Neural cell (in vitro differentiated cells): ENCODE data around the gene RHOA. TPM values are rescaled to one million over a fixed set of nuclear protein-coding genes. Genes with fewer than 3 reads are reported as not detected.

Experiments
- H2AFZ ChIP-seq: fragments of 200-600, 300-800 bp; sonication (generic), shearing (Covaris generic); 2 replicates; pipeline ENCODE4 v1.6.0; 2014; ENCODE audit warnings: low read depth, mild to moderate bottlenecking, antibody characterized with exemption, low read length, moderate library complexity
- H3F3A ChIP-seq: fragments of 200-600 bp; shearing (Covaris generic); 2 replicates; pipeline ENCODE4 v1.6.1; 2016; ENCODE audit warnings: mild to moderate bottlenecking, moderate library complexity, mixed read lengths, antibody characterized with exemption, low read length; ENCODE audit not compliant: insufficient read depth, poor library complexity, severe bottlenecking
- H3K27ac ChIP-seq: fragments of 200-600, 300-800 bp; sonication (generic), shearing (Covaris generic); 2 replicates; pipeline ENCODE4 v1.5.1; 2014; ENCODE audit warnings: mild to moderate bottlenecking, low read length, moderate library complexity
- H3K27me3 ChIP-seq: fragments of 300-800, 200-600 bp; sonication (generic), shearing (Covaris generic); 2 replicates; pipeline ENCODE4 v1.6.0; 2014; ENCODE audit warnings: mild to moderate bottlenecking, low read depth, low read length, moderate library complexity; ENCODE audit not compliant: insufficient read depth
- H3K36me3 ChIP-seq: fragments of 300-800, 200-600 bp; sonication (generic), shearing (Covaris generic); 2 replicates; pipeline ENCODE4 v1.5.1; 2014; ENCODE audit warnings: mild to moderate bottlenecking, antibody characterized with exemption, low read length, moderate library complexity; ENCODE audit not compliant: insufficient read depth
- H3K4me2 ChIP-seq: fragments of 300-800, 200-600 bp; sonication (generic), shearing (Covaris generic); 2 replicates; pipeline ENCODE4 v1.6.0; 2014; ENCODE audit warnings: mild to moderate bottlenecking, low read length
- H3K4me3 ChIP-seq: fragments of 300-800, 200-600 bp; sonication (generic), shearing (Covaris generic); 2 replicates; pipeline ENCODE4 v1.5.1; 2014; ENCODE audit warnings: mild to moderate bottlenecking, low read length, moderate library complexity
- H3K79me2 ChIP-seq: fragments of 200-600 bp; shearing (Covaris generic); replicated peaks from 2 replicates; pipeline ENCODE4 v1.6.0; 2014; ENCODE audit warnings: mild to moderate bottlenecking, low read length, moderate library complexity; ENCODE audit not compliant: insufficient read depth
- H3K9ac ChIP-seq: fragments of 300-800, 200-600 bp; sonication (generic), shearing (Covaris generic); 2 replicates; pipeline ENCODE4 v1.6.1; 2016; ENCODE audit warnings: mild to moderate bottlenecking, low read length, mixed read lengths
- H3K9me2 ChIP-seq: fragments of 200-600 bp; shearing (Covaris generic); 2 replicates; pipeline ENCODE4 v1.6.1; 2016; ENCODE audit warnings: mild to moderate bottlenecking, low read length, mixed read lengths; ENCODE audit not compliant: insufficient read depth
- H3K9me3 ChIP-seq: fragments of 200-600, 300-800 bp; sonication (generic), shearing (Covaris generic); 2 replicates; pipeline ENCODE4 v1.6.1; 2016; ENCODE audit warnings: mild to moderate bottlenecking, mixed run types, low read length, moderate library complexity, mixed read lengths
- H4K20me1 ChIP-seq: fragments of 200-600 bp; shearing (Covaris generic); 2 replicates; pipeline ENCODE4 v1.6.1; 2016; ENCODE audit warnings: mild to moderate bottlenecking, mixed run types; ENCODE audit not compliant: insufficient read depth
- CTCF ChIP-seq: fragments of 450-650 bp; IDR thresholded peaks from 2 replicates; pipeline ENCODE4 v1.5.1; 2014; ENCODE audit warnings: antibody characterized with exemption, mild to moderate bottlenecking, moderate library complexity; ENCODE audit not compliant: poor library complexity, severe bottlenecking
- EP300 ChIP-seq: fragments of 450-650 bp; conservative IDR thresholded peaks from 2 replicates; pipeline ENCODE4 v1.6.1; 2014; ENCODE audit warnings: antibody characterized with exemption, mild to moderate bottlenecking, moderate library complexity; ENCODE audit not compliant: poor library complexity, severe bottlenecking
- EZH2 ChIP-seq: fragments of 200-600, 300-800 bp; shearing (Covaris generic), sonication (generic); IDR thresholded peaks from 2 replicates; pipeline ENCODE4 v1.6.1; 2014; ENCODE audit warnings: antibody characterized with exemption, low read length, borderline replicate concordance, mild to moderate bottlenecking; ENCODE audit not compliant: insufficient read depth, poor library complexity, severe bottlenecking
- MXI1 ChIP-seq: fragments of 450-650 bp; conservative IDR thresholded peaks from 2 replicates; pipeline ENCODE4 v1.6.1; 2014; ENCODE audit warnings: antibody characterized with exemption, mild to moderate bottlenecking; ENCODE audit not compliant: poor library complexity, severe bottlenecking
- POLR2AphosphoS5 ChIP-seq: IDR thresholded peaks from 2 replicates; pipeline ENCODE4 v1.6.1; 2012
- RAD21 ChIP-seq: fragments of 450-650 bp; conservative IDR thresholded peaks from 2 replicates; pipeline ENCODE4 v1.6.1; 2014; ENCODE audit warnings: antibody characterized with exemption, mild to moderate bottlenecking, moderate library complexity
- SMC3 ChIP-seq: fragments of 450-650 bp; conservative IDR thresholded peaks from 2 replicates; pipeline ENCODE4 v1.6.1; 2014; ENCODE audit warnings: antibody characterized with exemption, mild to moderate bottlenecking, moderate library complexity; ENCODE audit not compliant: poor library complexity
- TAF1 ChIP-seq: IDR thresholded peaks from 2 replicates; pipeline ENCODE4 v1.6.1; 2012; ENCODE audit warnings: low read depth
- polyA plus RNA-seq: library from polyadenylated mRNA; depleted of rRNA; stranded (reverse); fragments of >200 nt; gene quantifications from 2 replicates; pipeline ENCODE4 v1.2.3, GENCODE V29; 2014
- TF ChIP-seq, protein P1 (sequence below): IDR thresholded peaks from 2 replicates; pipeline ENCODE4 v1.6.1; 2012; ENCODE audit warnings: borderline replicate concordance

Gene RHOA
- polyA plus RNA-seq, 1 donor from 2014 or later, result 159 TPM

- Histone ChIP-seq H3K79me2 (peaks cover 6% of the 10 kb centered on the region), H3K9ac (no peak overlapping the region), H3K9me2 (no peaks in the 10 kb centered on the region), H3K36me3 (no peaks in the 10 kb centered on the region), H3K4me2 (no peak overlapping the region), H3K27ac (no peak overlapping the region), H4K20me1 (no peaks in the 10 kb centered on the region), H3K4me3 (no peak overlapping the region), H3K27me3 (no peaks in the 10 kb centered on the region), H3F3A (no peaks in the 10 kb centered on the region), H3K9me3 (no peaks in the 10 kb centered on the region), H2AFZ (no peak overlapping the region)
- no peak for TF ChIP-seq EZH2
- TF ChIP-seq SMC3, result no peak
- no peak for TF ChIP-seq TAF1
- TF ChIP-seq CTCF, result no peak
- no peak for TF ChIP-seq MXI1
- TF ChIP-seq, protein P1, sequence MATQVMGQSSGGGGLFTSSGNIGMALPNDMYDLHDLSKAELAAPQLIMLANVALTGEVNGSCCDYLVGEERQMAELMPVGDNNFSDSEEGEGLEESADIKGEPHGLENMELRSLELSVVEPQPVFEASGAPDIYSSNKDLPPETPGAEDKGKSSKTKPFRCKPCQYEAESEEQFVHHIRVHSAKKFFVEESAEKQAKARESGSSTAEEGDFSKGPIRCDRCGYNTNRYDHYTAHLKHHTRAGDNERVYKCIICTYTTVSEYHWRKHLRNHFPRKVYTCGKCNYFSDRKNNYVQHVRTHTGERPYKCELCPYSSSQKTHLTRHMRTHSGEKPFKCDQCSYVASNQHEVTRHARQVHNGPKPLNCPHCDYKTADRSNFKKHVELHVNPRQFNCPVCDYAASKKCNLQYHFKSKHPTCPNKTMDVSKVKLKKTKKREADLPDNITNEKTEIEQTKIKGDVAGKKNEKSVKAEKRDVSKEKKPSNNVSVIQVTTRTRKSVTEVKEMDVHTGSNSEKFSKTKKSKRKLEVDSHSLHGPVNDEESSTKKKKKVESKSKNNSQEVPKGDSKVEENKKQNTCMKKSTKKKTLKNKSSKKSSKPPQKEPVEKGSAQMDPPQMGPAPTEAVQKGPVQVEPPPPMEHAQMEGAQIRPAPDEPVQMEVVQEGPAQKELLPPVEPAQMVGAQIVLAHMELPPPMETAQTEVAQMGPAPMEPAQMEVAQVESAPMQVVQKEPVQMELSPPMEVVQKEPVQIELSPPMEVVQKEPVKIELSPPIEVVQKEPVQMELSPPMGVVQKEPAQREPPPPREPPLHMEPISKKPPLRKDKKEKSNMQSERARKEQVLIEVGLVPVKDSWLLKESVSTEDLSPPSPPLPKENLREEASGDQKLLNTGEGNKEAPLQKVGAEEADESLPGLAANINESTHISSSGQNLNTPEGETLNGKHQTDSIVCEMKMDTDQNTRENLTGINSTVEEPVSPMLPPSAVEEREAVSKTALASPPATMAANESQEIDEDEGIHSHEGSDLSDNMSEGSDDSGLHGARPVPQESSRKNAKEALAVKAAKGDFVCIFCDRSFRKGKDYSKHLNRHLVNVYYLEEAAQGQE, result no peak
Observed at GRCh38 chr3:49415931-49416601, 4.3 kb upstream of the RHOA start.

GRCh38 chr3:49414753-49415152 lies 3.0 kb upstream of the RHOA start:
- no peaks in the 10 kb centered on the region for H3F3A ChIP-seq
- H3K27ac ChIP-seq, result no peak overlapping the region
- no peaks in the 10 kb centered on the region for H3K9me2 ChIP-seq
- peaks cover 7% of the 10 kb centered on the region for H4K20me1 ChIP-seq
- no peak overlapping the region for H3K4me2 ChIP-seq
- no peak overlapping the region for H3K9ac ChIP-seq
- no peak overlapping the region for H3K4me3 ChIP-seq
- no peak overlapping the region for H2AFZ ChIP-seq
- peaks cover 19% of the 10 kb centered on the region for H3K79me2 ChIP-seq
- no peaks in the 10 kb centered on the region for H3K36me3 ChIP-seq
- no peaks in the 10 kb centered on the region for H3K9me3 ChIP-seq
- H3K27me3 ChIP-seq, result no peaks in the 10 kb centered on the region
- TF ChIP-seq SMC3, result no peak
- no peak for TF ChIP-seq EZH2

DNA sequence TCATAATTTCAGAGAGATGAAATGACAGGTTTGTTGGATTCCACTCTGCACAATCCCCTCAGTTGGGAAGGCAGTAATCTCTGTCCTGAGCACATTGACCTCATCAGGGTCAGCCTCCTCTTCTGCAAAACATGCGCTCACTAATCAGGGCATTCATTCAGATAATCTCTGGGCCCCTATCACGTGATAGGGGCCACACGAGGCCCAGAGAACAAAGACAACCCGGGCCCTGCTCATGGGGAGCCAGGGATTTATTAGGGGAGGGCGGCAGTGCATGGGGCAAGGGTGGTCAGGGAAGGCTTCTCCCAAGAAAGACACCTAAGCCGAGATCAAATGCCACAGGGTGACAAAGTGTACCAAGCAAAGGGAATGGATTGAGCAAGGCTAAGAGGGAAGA lies 1.6 kb upstream of the RHOA start:
- H3K9ac ChIP-seq, result no peak overlapping the region
- H3K9me3 ChIP-seq, result no peaks in the 10 kb centered on the region
- no peak overlapping the region for H2AFZ ChIP-seq
- H3K27ac ChIP-seq, result no peak overlapping the region
- peaks cover 7% of the 10 kb centered on the region for H4K20me1 ChIP-seq
- peak overlapping the region; percentile 43 for H3K4me2 ChIP-seq
- TF ChIP-seq CTCF (no peak), MXI1 (no peak), POLR2AphosphoS5 (no peak), EZH2 (no peak), TAF1 (no peak), RAD21 (no peak), SMC3 (no peak), EP300 (no peak)
- TF ChIP-seq, protein P1, result no peak
- H3K9me2 ChIP-seq, result no peaks in the 10 kb centered on the region
- H3K79me2 ChIP-seq, result peaks cover 30% of the 10 kb centered on the region
- H3K36me3 ChIP-seq, result no peaks in the 10 kb centered on the region
- peak overlapping the region; percentile 73 for H3K4me3 ChIP-seq
- H3F3A ChIP-seq, result no peaks in the 10 kb centered on the region
- H3K27me3 ChIP-seq, result no peaks in the 10 kb centered on the region
